ENCODE results near the gene WDR59. TPM values are rescaled to one million over a fixed set of nuclear protein-coding genes. Genes with fewer than 3 reads are reported as not detected.
"Not testable (repeated sequence)": the region's sequence is repeated elsewhere in the genome, so short reads cannot be mapped to it uniquely, and the experiment has no call there.

The WDR59 gene
- total RNA-seq, 6 experiments from 2014 or later: 32.1 to 39.8 (median 37.3) TPM

DNA sequence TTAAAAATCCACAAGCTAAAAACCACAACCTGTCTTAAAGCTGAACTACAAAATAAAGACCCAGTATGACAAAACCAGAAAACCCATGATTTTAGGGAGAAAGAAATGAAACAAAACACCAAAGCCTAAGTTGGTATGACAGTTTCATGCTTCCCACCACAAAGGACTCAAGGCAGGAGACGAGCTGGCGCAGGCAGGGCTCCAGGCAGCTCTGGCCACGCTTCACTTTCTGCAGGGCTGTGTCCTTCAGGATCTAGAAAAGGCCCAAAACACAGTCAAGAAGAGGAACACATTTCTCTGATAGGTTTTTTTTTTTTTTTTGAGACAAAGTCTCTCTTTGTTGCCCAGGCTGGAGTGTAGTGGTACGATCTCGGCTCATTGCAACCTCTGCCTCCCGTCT is 75.3 kb downstream of the WDR59 start:
- DNase-seq: no peak
- Mint-ChIP-seq H3K9me3 (no peaks in the 10 kb centered on the region), H3K4me1 (ENCODE audit: low read depth) (no peaks in the 10 kb centered on the region), H3K36me3 (ENCODE audit: low read depth) (peaks cover 40% of the 10 kb centered on the region), H3K27ac (no peak overlapping the region), H3K27me3 (ENCODE audit: insufficient read depth) (no peaks in the 10 kb centered on the region), H3K4me3 (no peak overlapping the region)
- TF ChIP-seq CTCF (IDR thresholded peaks at IDR 0.05): no peak

- peaks cover 41% of the 10 kb centered on the region for H3K36me3 Mint-ChIP-seq (ENCODE audit: low read depth)
- H3K27ac Mint-ChIP-seq; H3K27me3 Mint-ChIP-seq (ENCODE audit: insufficient read depth); H3K4me3 Mint-ChIP-seq; DNase-seq; H3K9me3 Mint-ChIP-seq; H3K4me1 Mint-ChIP-seq (ENCODE audit: low read depth): not testable (repeated sequence)
Observed at GRCh38 chr16:74908759-74909158, 76.2 kb downstream of the WDR59 start.

DNA sequence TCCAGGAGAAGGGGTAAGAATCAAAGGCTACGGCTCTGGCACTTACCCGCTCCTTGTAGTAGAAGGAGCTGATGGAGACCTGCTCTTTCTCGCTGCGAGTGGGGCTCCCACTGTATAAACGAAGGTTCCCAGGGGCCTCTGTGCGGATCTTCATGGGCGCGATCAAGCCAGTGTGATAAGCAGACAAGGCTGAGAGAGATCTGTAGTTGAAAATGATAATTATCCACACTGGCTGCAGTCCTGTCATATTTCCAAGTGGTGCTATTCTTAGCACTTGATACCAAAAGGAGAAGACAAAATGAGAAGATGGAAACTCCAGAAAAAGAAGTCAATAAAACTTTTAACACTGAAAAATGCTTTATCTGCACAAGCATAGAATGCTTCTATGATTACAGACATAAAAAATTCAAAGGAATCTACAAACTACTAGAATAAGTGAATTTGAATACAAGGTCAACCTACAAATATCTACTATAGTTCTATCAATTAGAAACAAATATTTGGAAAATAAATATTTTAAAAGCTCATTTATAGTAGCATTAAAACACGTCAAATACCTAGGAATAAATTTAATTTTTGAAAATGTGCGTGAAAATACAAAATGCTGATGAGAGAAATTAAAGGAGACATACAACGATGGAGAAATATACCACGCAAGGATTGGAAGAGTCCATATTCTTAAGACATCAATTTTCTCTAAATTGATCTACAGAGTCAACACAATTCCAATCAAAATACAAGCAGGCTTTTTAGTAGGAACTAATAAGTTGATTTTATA is 80.8 kb downstream of the WDR59 start:
- Mint-ChIP-seq H3K27me3 (ENCODE audit: insufficient read depth) (no peaks in the 10 kb centered on the region), H3K4me3 (no peak overlapping the region), H3K9me3 (no peaks in the 10 kb centered on the region), H3K27ac (no peak overlapping the region), H3K36me3 (ENCODE audit: low read depth) (peaks cover 46% of the 10 kb centered on the region), H3K4me1 (ENCODE audit: low read depth) (peaks cover 8% of the 10 kb centered on the region)
- TF ChIP-seq CTCF (IDR thresholded peaks at IDR 0.05): no peak
- no peak for DNase-seq

DNA sequence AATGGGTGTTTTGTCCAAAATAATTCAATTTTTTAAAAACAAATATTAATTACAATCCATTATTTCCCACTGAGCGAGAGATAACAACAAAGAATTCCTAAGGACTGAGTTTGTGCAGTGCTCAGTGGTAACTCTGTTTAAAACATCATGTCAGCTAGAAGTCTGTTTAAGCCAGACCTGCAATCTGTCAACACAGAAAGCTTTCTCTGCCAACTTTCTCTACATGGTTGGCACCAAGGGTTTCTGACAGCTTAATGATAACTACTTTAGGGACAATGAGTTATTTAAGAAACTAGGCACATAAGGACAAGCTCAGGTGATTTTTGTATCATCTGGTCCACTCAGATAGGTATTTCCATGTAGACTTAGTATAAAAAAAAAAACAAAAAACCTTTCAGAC is 81.8 kb downstream of the WDR59 start:
- Mint-ChIP-seq H3K27ac (no peak overlapping the region), H3K27me3 (ENCODE audit: insufficient read depth) (no peaks in the 10 kb centered on the region), H3K36me3 (ENCODE audit: low read depth) (peaks cover 51% of the 10 kb centered on the region), H3K9me3 (no peaks in the 10 kb centered on the region), H3K4me3 (no peak overlapping the region), H3K4me1 (ENCODE audit: low read depth) (peaks cover 8% of the 10 kb centered on the region)
- DNase-seq: no peak
- TF ChIP-seq CTCF (IDR thresholded peaks at IDR 0.05): no peak

DNA sequence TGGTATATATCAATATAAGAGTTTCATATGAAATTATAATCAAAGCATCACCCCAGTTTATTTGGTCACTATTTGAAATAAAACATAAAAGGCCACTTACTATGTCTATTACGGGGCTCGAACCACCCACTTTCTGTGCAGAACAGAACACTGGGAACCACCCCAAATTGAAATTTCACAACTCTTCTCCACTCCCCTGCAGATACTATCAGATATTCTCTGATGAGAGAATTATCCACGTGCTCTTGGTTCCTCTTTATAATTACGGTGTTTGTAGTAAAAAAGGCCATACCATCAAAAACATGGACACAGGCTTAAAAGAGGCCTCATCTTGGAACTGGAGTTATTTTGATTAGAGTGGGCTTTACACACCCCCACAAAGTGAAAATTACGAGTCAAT is 82.8 kb downstream of the WDR59 start:
- Mint-ChIP-seq H3K4me3 (no peak overlapping the region), H3K9me3 (no peaks in the 10 kb centered on the region), H3K27ac (no peak overlapping the region), H3K36me3 (ENCODE audit: low read depth) (peaks cover 44% of the 10 kb centered on the region), H3K4me1 (ENCODE audit: low read depth) (peaks cover 14% of the 10 kb centered on the region), H3K27me3 (ENCODE audit: insufficient read depth) (no peaks in the 10 kb centered on the region)
- no peak for DNase-seq
- no peak for TF ChIP-seq CTCF (IDR thresholded peaks at IDR 0.05)

DNA sequence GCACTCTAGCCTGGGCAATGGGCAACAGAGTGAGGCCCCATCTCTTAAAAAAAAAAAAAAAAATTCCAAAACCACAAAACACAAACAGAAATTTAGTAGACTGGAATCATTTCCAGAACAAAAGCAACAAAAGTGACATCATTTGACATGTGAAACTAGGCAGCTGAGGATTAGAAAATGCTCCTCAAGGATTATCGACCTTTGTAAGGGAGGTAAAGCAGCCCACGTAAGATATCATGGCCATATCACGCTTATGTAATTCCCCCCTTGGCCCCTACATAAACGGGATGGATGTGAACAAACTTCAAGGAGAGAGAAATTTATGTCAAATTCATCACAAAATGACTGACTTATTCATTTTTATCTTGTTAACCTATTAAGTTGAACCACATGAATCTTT is 83.3 kb downstream of the WDR59 start:
- Mint-ChIP-seq H3K4me3 (no peak overlapping the region), H3K36me3 (ENCODE audit: low read depth) (peaks cover 42% of the 10 kb centered on the region), H3K4me1 (ENCODE audit: low read depth) (peaks cover 19% of the 10 kb centered on the region), H3K9me3 (no peaks in the 10 kb centered on the region), H3K27me3 (ENCODE audit: insufficient read depth) (no peaks in the 10 kb centered on the region), H3K27ac (no peak overlapping the region)
- DNase-seq: no peak
- no peak for TF ChIP-seq CTCF (IDR thresholded peaks at IDR 0.05)
